ENCODE data around the gene EXOSC3. TPM values are rescaled to one million over a fixed set of nuclear protein-coding genes. Genes with fewer than 3 reads are reported as not detected.

The EXOSC3 gene
- total and polyA plus RNA-seq, 8 donors = 7.6 to 190 (median 25.3) TPM

DNA sequence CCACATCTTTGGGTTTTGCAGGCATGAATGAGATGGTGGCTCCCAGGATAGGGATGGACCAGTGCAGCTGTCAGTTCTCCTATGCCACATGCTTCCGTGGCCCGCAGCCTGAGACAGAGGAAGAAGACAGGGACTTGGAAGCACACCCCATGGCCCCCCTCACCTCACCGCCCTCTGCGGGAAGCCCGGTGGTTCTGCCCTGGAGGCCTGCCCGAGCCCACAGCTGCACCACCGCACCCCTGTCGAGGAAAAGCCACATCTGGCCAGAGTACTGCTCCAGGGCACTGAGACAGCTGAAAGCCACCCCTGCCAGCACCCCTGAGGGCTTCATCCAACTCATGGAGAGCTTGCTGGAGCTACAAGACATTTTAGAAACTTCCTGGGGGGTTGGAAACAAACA is 38.9 kb downstream of the EXOSC3 start:
- DNase-seq = no peak
- no peaks in the 10 kb centered on the region for H3K36me3 ChIP-seq
- WGBS, 5 donors = 70 to 93% (median 81%) methylated on average over 2 to 8 of the region's 8 CpGs
- H3K4me3 ChIP-seq = no peak overlapping the region
- H3K9me3 ChIP-seq = no peaks in the 10 kb centered on the region
- no peak overlapping the region for H3K27ac ChIP-seq
- TF ChIP-seq POLR2A (IDR thresholded peaks at IDR 0.05) (no peak), POLR2AphosphoS5 (IDR thresholded peaks at IDR 0.05) (no peak), EP300 (IDR thresholded peaks at IDR 0.05) (no peak)
- TF ChIP-seq, protein P1, sequence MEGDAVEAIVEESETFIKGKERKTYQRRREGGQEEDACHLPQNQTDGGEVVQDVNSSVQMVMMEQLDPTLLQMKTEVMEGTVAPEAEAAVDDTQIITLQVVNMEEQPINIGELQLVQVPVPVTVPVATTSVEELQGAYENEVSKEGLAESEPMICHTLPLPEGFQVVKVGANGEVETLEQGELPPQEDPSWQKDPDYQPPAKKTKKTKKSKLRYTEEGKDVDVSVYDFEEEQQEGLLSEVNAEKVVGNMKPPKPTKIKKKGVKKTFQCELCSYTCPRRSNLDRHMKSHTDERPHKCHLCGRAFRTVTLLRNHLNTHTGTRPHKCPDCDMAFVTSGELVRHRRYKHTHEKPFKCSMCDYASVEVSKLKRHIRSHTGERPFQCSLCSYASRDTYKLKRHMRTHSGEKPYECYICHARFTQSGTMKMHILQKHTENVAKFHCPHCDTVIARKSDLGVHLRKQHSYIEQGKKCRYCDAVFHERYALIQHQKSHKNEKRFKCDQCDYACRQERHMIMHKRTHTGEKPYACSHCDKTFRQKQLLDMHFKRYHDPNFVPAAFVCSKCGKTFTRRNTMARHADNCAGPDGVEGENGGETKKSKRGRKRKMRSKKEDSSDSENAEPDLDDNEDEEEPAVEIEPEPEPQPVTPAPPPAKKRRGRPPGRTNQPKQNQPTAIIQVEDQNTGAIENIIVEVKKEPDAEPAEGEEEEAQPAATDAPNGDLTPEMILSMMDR (IDR thresholded peaks at IDR 0.05) = no peak
- H3K27me3 ChIP-seq = no peaks in the 10 kb centered on the region
- no peaks in the 10 kb centered on the region for H3K4me1 ChIP-seq
- intact Hi-C loops (cut with DNase I; ENCODE audit: low total_unique reads) = no loop called here

DNA sequence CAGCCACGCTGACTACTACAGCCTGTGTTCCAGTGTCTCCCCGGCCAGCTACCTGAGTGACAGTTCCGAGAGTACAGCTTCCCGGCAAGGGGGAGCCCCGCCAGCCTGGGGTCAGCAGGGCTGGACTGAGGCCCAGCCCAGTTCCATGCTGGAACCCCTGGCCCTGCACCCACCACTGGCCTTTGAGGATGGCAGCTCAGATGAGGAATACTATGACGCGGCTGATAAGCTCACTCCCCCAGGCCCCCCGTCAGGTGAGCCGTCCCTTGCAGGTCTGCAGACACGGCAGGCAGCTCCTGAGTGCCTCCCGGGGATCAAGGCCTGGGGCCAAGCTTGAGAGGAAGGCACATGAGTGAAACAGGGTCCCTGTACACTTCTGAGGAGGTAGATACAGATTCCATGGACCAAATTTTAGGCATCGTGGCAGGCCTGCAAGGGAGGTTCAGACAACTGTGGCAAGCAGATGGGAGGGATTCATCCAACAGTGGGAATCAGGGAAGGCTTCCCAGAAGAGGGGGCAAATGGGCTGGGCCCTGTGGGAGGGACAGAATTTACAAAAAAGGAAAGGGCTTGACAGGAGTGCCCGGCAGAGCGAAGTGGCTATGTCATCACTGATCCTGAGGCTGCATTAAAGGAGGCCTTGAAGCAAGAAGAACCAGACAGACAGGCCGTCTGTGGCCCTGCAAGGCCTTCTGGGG is 44.1 kb downstream of the EXOSC3 start:
- Histone ChIP-seq H3K9me3 (no peaks in the 10 kb centered on the region), H3K4me3 (no peak overlapping the region), H3K27me3 (no peaks in the 10 kb centered on the region), H3K4me1 (no peaks in the 10 kb centered on the region), H3K36me3 (no peaks in the 10 kb centered on the region), H3K27ac (no peak overlapping the region)
- WGBS, 5 donors = 69 to 79% (median 76%) methylated on average over 13 to 15 of the region's 15 CpGs
- no peak for DNase-seq
- intact Hi-C loops (cut with DNase I; ENCODE audit: low total_unique reads) = no loop called here
- TF ChIP-seq, protein P1 (IDR thresholded peaks at IDR 0.05) = no peak
- no peak for TF ChIP-seq POLR2AphosphoS5 (IDR thresholded peaks at IDR 0.05)
- TF ChIP-seq POLR2A (IDR thresholded peaks at IDR 0.05) = no peak

DNA sequence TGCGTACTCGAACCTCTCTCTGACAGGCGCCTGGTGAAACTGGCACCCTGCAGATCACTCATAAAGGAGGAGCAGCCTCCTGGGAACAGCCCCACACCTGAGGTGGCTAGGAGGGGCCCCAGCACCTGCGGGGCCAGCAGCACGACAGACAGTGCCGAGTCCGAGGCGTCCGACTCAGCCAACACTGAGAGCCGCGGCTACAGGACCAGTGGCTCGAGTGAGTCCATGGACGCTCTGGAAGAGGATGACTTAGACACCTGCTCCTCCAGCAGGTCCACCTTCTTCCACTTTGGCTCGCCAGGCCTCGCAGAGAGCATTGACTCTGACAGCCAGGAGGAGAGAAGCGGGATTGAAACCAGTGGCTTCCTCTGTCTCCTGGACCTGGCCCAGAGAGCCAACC is 44.7 kb downstream of the EXOSC3 start:
- DNase-seq = no peak
- Histone ChIP-seq H3K4me1 (no peaks in the 10 kb centered on the region), H3K4me3 (no peak overlapping the region), H3K9me3 (no peaks in the 10 kb centered on the region), H3K27me3 (no peaks in the 10 kb centered on the region), H3K36me3 (no peaks in the 10 kb centered on the region), H3K27ac (no peak overlapping the region)
- TF ChIP-seq EP300 (IDR thresholded peaks at IDR 0.05) (no peak), POLR2AphosphoS5 (IDR thresholded peaks at IDR 0.05) (no peak), POLR2A (IDR thresholded peaks at IDR 0.05) (no peak)
- TF ChIP-seq, protein P1 (IDR thresholded peaks at IDR 0.05) = no peak
- WGBS, 5 donors = 91 to 94% (median 93%) methylated on average over 15 to 16 of the region's 16 CpGs
- intact Hi-C loops (cut with DNase I; ENCODE audit: low total_unique reads) = no loop called here

DNA sequence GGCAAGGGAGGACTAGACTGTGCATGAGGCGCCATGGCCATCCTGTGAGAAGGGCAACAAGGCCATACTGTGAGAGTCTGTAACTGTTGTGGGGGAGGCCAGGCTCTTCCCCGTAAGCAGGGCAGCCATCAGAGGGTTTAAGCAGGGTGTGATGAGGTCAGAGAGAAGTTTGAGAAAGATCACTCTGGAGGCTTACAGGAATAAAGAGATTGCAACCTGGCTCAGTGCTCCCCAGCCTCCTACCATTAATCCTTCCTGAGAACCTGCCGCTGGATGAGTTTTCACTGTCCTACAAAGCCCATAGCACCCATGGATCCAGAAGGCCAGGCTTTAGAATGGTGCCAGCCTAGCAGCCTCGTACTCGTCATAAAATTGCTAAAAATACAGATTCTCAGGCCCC is 45.6 kb downstream of the EXOSC3 start:
- no peaks in the 10 kb centered on the region for H3K4me1 ChIP-seq
- no peaks in the 10 kb centered on the region for H3K9me3 ChIP-seq
- H3K4me3 ChIP-seq = no peak overlapping the region
- no peak overlapping the region for H3K27ac ChIP-seq
- WGBS, 5 donors = 85 to 91% (median 87%) methylated on average over 5 of the region's 5 CpGs
- no peak for DNase-seq
- H3K36me3 ChIP-seq = no peaks in the 10 kb centered on the region
- no peaks in the 10 kb centered on the region for H3K27me3 ChIP-seq
- intact Hi-C loops (cut with DNase I; ENCODE audit: low total_unique reads) = no loop called here
- TF ChIP-seq EP300 (IDR thresholded peaks at IDR 0.05) (no peak), POLR2AphosphoS5 (IDR thresholded peaks at IDR 0.05) (no peak), POLR2A (IDR thresholded peaks at IDR 0.05) (no peak)
- TF ChIP-seq, protein P1 (IDR thresholded peaks at IDR 0.05) = no peak
